ENCODE data around the gene SAMD10. TPM values are rescaled to one million over a fixed set of nuclear protein-coding genes. Genes with fewer than 3 reads are reported as not detected.

Gene SAMD10
- total and polyA plus RNA-seq, 2 of the 8 experiments (the other 6 are each of a cell fraction or from before 2014, with no cell fraction given) = 3.0 to 5.2 TPM

DNA sequence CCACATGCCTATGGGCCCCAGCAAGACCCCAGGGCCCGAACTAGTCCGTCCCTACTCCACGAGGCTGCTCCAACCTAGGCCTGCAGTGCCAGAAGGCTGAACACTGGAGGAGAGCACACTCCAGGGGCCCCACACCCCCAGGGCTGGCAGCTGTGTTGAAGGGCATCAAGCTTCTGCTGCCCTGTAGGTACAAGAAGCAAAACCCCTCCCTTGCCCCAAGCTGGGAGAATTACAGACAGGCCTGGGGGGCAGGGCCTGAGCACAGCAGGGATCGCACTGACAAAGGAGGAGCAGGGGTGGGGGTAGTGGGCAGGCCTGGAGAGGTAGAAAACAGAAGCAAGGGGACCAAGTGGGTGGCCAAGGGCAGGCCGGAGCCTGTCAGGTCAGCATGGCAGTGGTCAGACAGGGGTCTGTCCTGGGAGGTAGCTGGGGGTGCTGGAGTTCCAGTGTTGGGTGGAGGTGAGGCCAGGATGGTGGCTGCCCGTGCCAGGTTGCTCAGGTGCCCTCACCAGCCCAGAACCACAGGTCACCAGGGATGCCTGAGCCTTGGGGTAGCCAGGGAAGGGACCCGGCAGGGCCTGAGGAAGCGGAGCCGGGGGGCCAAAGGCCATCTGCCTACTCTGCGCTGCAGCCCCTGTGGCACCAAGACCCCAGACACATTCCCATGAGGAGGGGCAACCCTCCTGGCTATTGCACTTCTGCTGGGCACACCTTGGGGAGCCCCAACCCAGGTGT lies 20.3 kb downstream of the SAMD10 start:
- no peak overlapping the region; the same call in 1 of the 2 replicates for H3K18ac ChIP-seq (ENCODE audit: extremely low read depth, low read length)
- no peak for FAIRE-seq
- ChIA-PET CTCF (ENCODE audit: partially characterized antibody) (interaction anchor here (0.8 to 3.7 kb wide), 4 partner anchors 14 to 50 kb away, joined by 4 to 13 read pairs (median 5); partner anchors contain the start of gene PRPF6), POLR2A (ENCODE audit: partially characterized antibody) (interaction anchor here (0.6 to 2.0 kb wide), 3 partner anchors 9 to 19 kb away, joined by 3 to 11 read pairs (median 5); no protein-coding TSS in a partner anchor)
- H3K4ac ChIP-seq (replicated peaks; ENCODE audit: insufficient read length, low read depth, low read length) = peak overlapping the region; percentile 38
- peak overlapping the region; percentile 52 for H4K91ac ChIP-seq (replicated peaks; ENCODE audit: insufficient read length, low read length)
- H2AFZ ChIP-seq (ENCODE audit: low read length) = no peak overlapping the region
- peaks cover 14 to 37% (median 29%) of the 10 kb centered on the region in 4 experiments; a peak in 6 of 8 replicates for H3K36me3 ChIP-seq (ENCODE audit: control insufficient read depth in 2 of 4, insufficient read depth in 4 of 4, low read length in 3 of 4)
- H2BK120ac ChIP-seq (replicated peaks; ENCODE audit: low read depth, low read length) = no peak overlapping the region
- no peak overlapping the region for H2BK20ac ChIP-seq (ENCODE audit: low read length)
- H2BK15ac ChIP-seq (ENCODE audit: low read length) = no peak overlapping the region
- peaks cover 8% of the 10 kb centered on the region; the same call in 1 of the 2 replicates for H3K23me2 ChIP-seq (ENCODE audit: low read depth, low read length)
- H3K79me2 ChIP-seq (ENCODE audit: control insufficient read depth in 1 of 2, insufficient read depth in 2 of 2, low read length in 2 of 2) = peaks cover 8 to 17% of the 10 kb centered on the region in 2 experiments; a peak in 3 of 4 replicates
- H3K23ac ChIP-seq (ENCODE audit: insufficient read length) = no peak overlapping the region
- H4K5ac ChIP-seq (ENCODE audit: insufficient read length, low read depth, low read length) = peak overlapping the region; percentile 34
- peak overlapping the region; percentile 80; the same call in 1 of the 2 replicates for H2BK12ac ChIP-seq (ENCODE audit: low read depth, low read length)
- H3K27me3 ChIP-seq (replicated peaks in 1 of 4; ENCODE audit: control insufficient read depth in 3 of 4, extremely low read depth in 1 of 4, insufficient read depth in 3 of 4, low read length in 3 of 4) = no peaks in the 10 kb centered on the region
- H2AK5ac ChIP-seq (ENCODE audit: low read depth, low read length) = 0 out of 2 replicates have a peak overlapping the region, but pooled peaks have one; percentile 65
- H3K56ac ChIP-seq (replicated peaks; ENCODE audit: insufficient read length, low read depth, low read length) = no peak overlapping the region
- DNase-seq (ENCODE audit: low read depth in 1 of 2, low spot score in 2 of 2) = no peak
- H3K27ac ChIP-seq (ENCODE audit: low read depth, low read length) = no peak overlapping the region
- peaks cover 6 to 9% of the 10 kb centered on the region in 2 experiments for H4K20me1 ChIP-seq (replicated peaks in 1 of 2; ENCODE audit: control insufficient read depth in 1 of 2, insufficient read depth in 2 of 2, low read length in 2 of 2)
- peak overlapping the region; percentile 58; the same call in 1 of the 2 replicates for H2BK5ac ChIP-seq (ENCODE audit: low read depth, low read length)
- no peak overlapping the region for H3K4me3 ChIP-seq (ENCODE audit: extremely low read depth in 1 of 4, insufficient read depth in 2 of 4, low read depth in 3 of 4, low read length in 4 of 4)
- H3K79me1 ChIP-seq (ENCODE audit: low read depth, low read length) = peaks cover 7% of the 10 kb centered on the region
- H3K9ac ChIP-seq (replicated peaks in 1 of 4; ENCODE audit: extremely low read depth in 1 of 4, low read depth in 3 of 4, low read length in 3 of 4) = no peak overlapping the region
- no peak overlapping the region for H4K8ac ChIP-seq (ENCODE audit: extremely low read depth, insufficient read depth, low read length)
- H3K4me1 ChIP-seq (replicated peaks in 1 of 4; ENCODE audit: control insufficient read depth in 3 of 4, insufficient read depth in 4 of 4, low read length in 3 of 4) = peaks cover 0 to 19% (median 12%) of the 10 kb centered on the region in 4 experiments; a peak in 6 of 7 replicates
- H3K9me3 ChIP-seq (ENCODE audit: insufficient read depth in 2 of 2, low read depth in 1 of 2, low read length in 1 of 2) = peaks cover 9 to 18% of the 10 kb centered on the region in 2 experiments; a peak in 3 of 4 replicates
- 88% methylated on average over 9 of the region's 10 CpGs; no CpG with 5 or more reads in 1 of the 2 experiments for WGBS, 2 experiments (ENCODE audit: extremely low coverage in 1 of 2, insufficient coverage in 1 of 2, insufficient read length in 1 of 2, insufficient replicate concordance in 2 of 2, low coverage in 1 of 2, low lambda C conversion rate in 2 of 2, missing lambda C conversion rate in 1 of 2)
- peak overlapping the region; percentile 33 to 61; a peak in 3 of 4 replicates for H3K4me2 ChIP-seq (ENCODE audit: insufficient read depth in 1 of 2, low read depth in 2 of 2, low read length in 2 of 2)
- H3K14ac ChIP-seq (ENCODE audit: insufficient read length) = no peak overlapping the region
- TF ChIP-seq, protein P1, sequence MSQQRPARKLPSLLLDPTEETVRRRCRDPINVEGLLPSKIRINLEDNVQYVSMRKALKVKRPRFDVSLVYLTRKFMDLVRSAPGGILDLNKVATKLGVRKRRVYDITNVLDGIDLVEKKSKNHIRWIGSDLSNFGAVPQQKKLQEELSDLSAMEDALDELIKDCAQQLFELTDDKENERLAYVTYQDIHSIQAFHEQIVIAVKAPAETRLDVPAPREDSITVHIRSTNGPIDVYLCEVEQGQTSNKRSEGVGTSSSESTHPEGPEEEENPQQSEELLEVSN (IDR thresholded peaks at IDR 0.05) = no peak
- no peak for TF ChIP-seq SIRT6 (IDR thresholded peaks at IDR 0.05; ENCODE audit: low read length)
- TF ChIP-seq TAF1 (IDR thresholded peaks at IDR 0.05; ENCODE audit: low read depth, low read length) = no peak
- no peak for TF ChIP-seq BACH1 (IDR thresholded peaks at IDR 0.05; ENCODE audit: low read length)
- no peak for TF ChIP-seq PHF8 (conservative IDR thresholded peaks at IDR 0.05; ENCODE audit: low read depth, low read length)
- no peak for TF ChIP-seq HDAC6 (IDR thresholded peaks at IDR 0.05; ENCODE audit: low read depth, low read length)
- no peak for TF ChIP-seq SP4 (IDR thresholded peaks at IDR 0.05; ENCODE audit: low read length)
- TF ChIP-seq RFX5 (IDR thresholded peaks at IDR 0.05; ENCODE audit: borderline replicate concordance, low read depth, low read length) = no peak
- TF ChIP-seq CBX5 (IDR thresholded peaks at IDR 0.05; ENCODE audit: low read depth, low read length) = no peak
- no peak for TF ChIP-seq SP1 (IDR thresholded peaks at IDR 0.05; ENCODE audit: low read depth, low read length)
- TF ChIP-seq CHD1 (IDR thresholded peaks at IDR 0.05; ENCODE audit: low read depth, low read length) = no peak
- TF ChIP-seq RXRA (IDR thresholded peaks at IDR 0.05; ENCODE audit: insufficient read depth, low read depth, low read length) = no peak

Data from H1 (cell line).